ENCODE results near the gene AGAP1.

The AGAP1 gene

GRCh38 chr2:235859651-235860050 is 365.8 kb downstream of the AGAP1 start:
- no peak for DNase-seq

- DNase-seq = no peak
These were observed 366.3 kb downstream of the AGAP1 start for GRCh38 chr2:235860111-235860510.

- DNase-seq = no peak
These were observed 367.0 kb downstream of the AGAP1 start for GRCh38 chr2:235860871-235861270.

- DNase-seq = no peak
These were observed 367.5 kb downstream of the AGAP1 start for GRCh38 chr2:235861383-235861782.

- DNase-seq = no peak
These were observed 369.6 kb downstream of the AGAP1 start for GRCh38 chr2:235863414-235863813.

- DNase-seq = no peak
These were observed 370.5 kb downstream of the AGAP1 start for GRCh38 chr2:235864302-235864701.

GRCh38 chr2:235864733-235865515 is 371.1 kb downstream of the AGAP1 start:
- DNase-seq = no peak

GRCh38 chr2:235866373-235866772 is 372.5 kb downstream of the AGAP1 start:
- DNase-seq = no peak

- DNase-seq = no peak
These were observed 374.4 kb downstream of the AGAP1 start for GRCh38 chr2:235868224-235868623.

GRCh38 chr2:235868645-235869044 is 374.8 kb downstream of the AGAP1 start:
- no peak for DNase-seq

- no peak for DNase-seq
These were observed 376.7 kb downstream of the AGAP1 start for GRCh38 chr2:235870515-235870914.

- no peak for DNase-seq
These were observed 382.3 kb downstream of the AGAP1 start for GRCh38 chr2:235876099-235876679.

- DNase-seq = no peak
These were observed 383.5 kb downstream of the AGAP1 start for GRCh38 chr2:235877275-235877802.

- no peak for DNase-seq
These were observed 385.3 kb downstream of the AGAP1 start for GRCh38 chr2:235879116-235879515.

- DNase-seq = no peak
These were observed 389.8 kb downstream of the AGAP1 start for GRCh38 chr2:235883675-235884074.

- no peak for DNase-seq
These were observed 395.4 kb downstream of the AGAP1 start for GRCh38 chr2:235889302-235889630.

- no peak for DNase-seq
These were observed 399.4 kb downstream of the AGAP1 start for GRCh38 chr2:235893129-235893698.

GRCh38 chr2:235894839-235895238 is 401.0 kb downstream of the AGAP1 start:
- DNase-seq = no peak

- no peak for DNase-seq
These were observed 402.2 kb downstream of the AGAP1 start for GRCh38 chr2:235896061-235896460.

- DNase-seq = no peak
These were observed 404.1 kb downstream of the AGAP1 start for GRCh38 chr2:235897992-235898391.

- no peak for DNase-seq
These were observed 404.9 kb downstream of the AGAP1 start for GRCh38 chr2:235898766-235899165.

GRCh38 chr2:235900631-235901030 is 406.8 kb downstream of the AGAP1 start:
- DNase-seq = no peak

GRCh38 chr2:235901243-235901642 is 407.4 kb downstream of the AGAP1 start:
- no peak for DNase-seq
